HEK293 (cell line): ENCODE measurements around the gene PADI2.

Experiments used
- CTCF ChIA-PET: fragments of 350-600 bp; formaldehyde crosslinking; extraction: SDS; loops from one replicate; lab custom pipeline; 2021; ENCODE audit warnings: antibody characterized with exemption; lab: Yijun Ruan, JAX
- POLR2A ChIA-PET: fragments of 300-600 bp; formaldehyde crosslinking; extraction: SDS; loops from one replicate; lab custom pipeline; 2020; ENCODE audit warnings: antibody characterized with exemption, inconsistent platforms; lab: Yijun Ruan, JAX
- H3K27ac ChIP-seq: fragments of 200-500 bp; sonication (Bioruptor generic); 2 replicates; pipeline ENCODE4 v1.5.1; 2014; ENCODE audit warnings: low read depth, low read length, control low read depth, inconsistent platforms; ENCODE audit errors: extremely low read depth
- H3K36me3 ChIP-seq, 2 experiments: fragments of 200-500 bp in 1 of 2; sonication (Bioruptor generic) in 1 of 2; 1 replicate in 1 of 2; 2 replicates in 1 of 2; pipeline ENCODE4 v1.5.1; 2014 to 2017; ENCODE audit warnings: inconsistent platforms in 2 of 2, low read length in 2 of 2; ENCODE audit not compliant: control insufficient read depth in 2 of 2, insufficient read depth in 1 of 2
- H3K4me1 ChIP-seq: fragments of 200-500 bp; sonication (Bioruptor generic); 2 replicates; pipeline ENCODE4 v1.5.1; 2014; ENCODE audit warnings: mild to moderate bottlenecking, low read length, inconsistent platforms; ENCODE audit not compliant: control insufficient read depth, insufficient read depth
- H3K4me3 ChIP-seq: 2 replicates; pipeline ENCODE4 v1.5.1; 2011; ENCODE audit warnings: low read depth, mild to moderate bottlenecking, control low read depth, low read length, moderate library complexity
- H3K9me3 ChIP-seq: fragments of 200-500 bp; sonication (Bioruptor generic); 2 replicates; pipeline ENCODE4 v1.5.1; 2014; ENCODE audit warnings: low read depth, low read length, inconsistent platforms; ENCODE audit not compliant: control insufficient read depth, insufficient read depth
- EGR2 ChIP-seq: fragments of 450-650 bp; formaldehyde crosslinking; IDR thresholded peaks from 2 replicates; pipeline ENCODE4 v1.5.1; 2016; ENCODE audit warnings: low read depth, missing biosample characterization, missing genetic modification characterization
- HOXD13 ChIP-seq: sonication (generic); formaldehyde crosslinking; IDR thresholded peaks from 2 replicates; pipeline ENCODE4 v1.8.0; 2022; ENCODE audit warnings: missing genetic modification reagents, borderline replicate concordance
- KLF17 ChIP-seq: fragments of 450-650 bp; formaldehyde crosslinking; IDR thresholded peaks from 2 replicates; pipeline ENCODE4 v1.5.1; 2016; ENCODE audit warnings: missing biosample characterization, missing genetic modification characterization
- KLF8 ChIP-seq: fragments of 450-650 bp; formaldehyde crosslinking; IDR thresholded peaks from 2 replicates; pipeline ENCODE4 v1.5.1; 2016; ENCODE audit warnings: missing biosample characterization, missing genetic modification characterization
- TRIM28 ChIP-seq: IDR thresholded peaks from 2 replicates; pipeline ENCODE4 v1.6.1; 2011; ENCODE audit warnings: low read length, control low read depth, borderline replicate concordance
- TSHZ1 ChIP-seq: fragments of 450-650 bp; formaldehyde crosslinking; IDR thresholded peaks from 2 replicates; pipeline ENCODE4 v1.5.1; 2016; ENCODE audit warnings: missing biosample characterization, missing genetic modification characterization, borderline replicate concordance
- ZBTB49 ChIP-seq: fragments of 450-650 bp; formaldehyde crosslinking; IDR thresholded peaks from 2 replicates; pipeline ENCODE4 v1.5.1; 2016; ENCODE audit warnings: missing biosample characterization, missing genetic modification characterization, low read depth
- ZFHX2 ChIP-seq: fragments of 450-650 bp; formaldehyde crosslinking; conservative IDR thresholded peaks from 2 replicates; pipeline ENCODE4 v1.5.1; 2016; ENCODE audit warnings: missing biosample characterization, missing genetic modification characterization
- ZNF10 ChIP-seq: fragments of 450-650 bp; formaldehyde crosslinking; IDR thresholded peaks from 2 replicates; pipeline ENCODE4 v1.5.1; 2017; ENCODE audit warnings: missing biosample characterization, missing genetic modification characterization
- ZNF114 ChIP-seq: fragments of 450-650 bp; formaldehyde crosslinking; IDR thresholded peaks from 2 replicates; pipeline ENCODE4 v1.5.0; 2017; ENCODE audit warnings: missing biosample characterization, missing genetic modification characterization
- ZNF121 ChIP-seq: fragments of 450-650 bp; formaldehyde crosslinking; IDR thresholded peaks from 2 replicates; pipeline ENCODE4 v1.5.1; 2016; ENCODE audit warnings: missing biosample characterization, missing genetic modification characterization
- ZNF148 ChIP-seq: fragments of 450-650 bp; formaldehyde crosslinking; IDR thresholded peaks from 2 replicates; pipeline ENCODE4 v1.5.0; 2017; ENCODE audit warnings: missing biosample characterization, missing genetic modification characterization, borderline replicate concordance
- ZNF23 ChIP-seq: fragments of 450-650 bp; formaldehyde crosslinking; IDR thresholded peaks from 2 replicates; pipeline ENCODE4 v1.5.1; 2016; ENCODE audit warnings: missing biosample characterization, missing genetic modification characterization, borderline replicate concordance
- ZNF280C ChIP-seq: fragments of 450-650 bp; formaldehyde crosslinking; IDR thresholded peaks from 2 replicates; pipeline ENCODE4 v1.5.1; 2016; ENCODE audit warnings: missing biosample characterization, missing genetic modification characterization
- ZNF292 ChIP-seq: fragments of 450-650 bp; formaldehyde crosslinking; IDR thresholded peaks from 2 replicates; pipeline ENCODE4 v1.5.1; 2016; ENCODE audit warnings: low read depth, missing biosample characterization, missing genetic modification characterization, borderline replicate concordance
- ZNF311 ChIP-seq: fragments of 450-650 bp; formaldehyde crosslinking; IDR thresholded peaks from 2 replicates; pipeline ENCODE4 v1.5.1; 2017; ENCODE audit warnings: missing biosample characterization, missing genetic modification characterization, borderline replicate concordance
- ZNF501 ChIP-seq: fragments of 450-650 bp; formaldehyde crosslinking; IDR thresholded peaks from 2 replicates; pipeline ENCODE4 v1.5.1; 2016; ENCODE audit warnings: missing biosample characterization, missing genetic modification characterization
- ZNF664 ChIP-seq: fragments of 450-650 bp; formaldehyde crosslinking; IDR thresholded peaks from 2 replicates; pipeline ENCODE4 v1.5.1; 2016; ENCODE audit warnings: missing biosample characterization, missing genetic modification characterization
- ZSCAN5A ChIP-seq: fragments of 450-650 bp; formaldehyde crosslinking; IDR thresholded peaks from 2 replicates; pipeline ENCODE4 v1.5.1; 2016; ENCODE audit warnings: missing biosample characterization, missing genetic modification characterization

The PADI2 gene

GRCh38 chr1:17136936-17137335 is 17.7 kb upstream of the PADI2 start:
- Histone ChIP-seq H3K9me3 (no peaks in the 10 kb centered on the region), H3K27ac (no peak overlapping the region), H3K4me3 (no peak overlapping the region)
- ChIA-PET CTCF (interaction anchor here (0.9 to 2.4 kb wide), 3 partner anchors 11 to 234 kb away, joined by 3 to 10 read pairs (median 4); no protein-coding TSS in a partner anchor), POLR2A (no interaction called here)
- TF ChIP-seq ZNF664 (no peak), TRIM28 (no peak), TSHZ1 (no peak), ZNF280C (tag by site-specific recombination) (no peak), HOXD13 (no peak), ZBTB49 (no peak), ZNF23 (tag by site-specific recombination) (no peak)
- TF ChIP-seq, all 188 proteins: peak for 0
- Histone ChIP-seq H3K4me1 (no peaks in the 10 kb centered on the region), H3K36me3 (no peaks in the 10 kb centered on the region)

GRCh38 chr1:17136145-17136544 is 16.9 kb upstream of the PADI2 start:
- H3K4me3 ChIP-seq: no peak overlapping the region
- no peaks in the 10 kb centered on the region for H3K4me1 ChIP-seq
- CTCF ChIA-PET: interaction anchor here (1.0 to 1.3 kb wide), 2 partner anchors 10 to 126 kb away, joined by 4 to 6 read pairs; no protein-coding TSS in a partner anchor
- no peaks in the 10 kb centered on the region for H3K36me3 ChIP-seq
- no peak overlapping the region for H3K27ac ChIP-seq
- no peaks in the 10 kb centered on the region for H3K9me3 ChIP-seq
- POLR2A ChIA-PET: no interaction called here
- peak; percentile 75 for TF ChIP-seq EGR2 (tag by site-specific recombination)
- TF ChIP-seq ZFHX2: peak; percentile 51
- TF ChIP-seq ZNF292 (tag by site-specific recombination): no peak

- Histone ChIP-seq H3K27ac (no peak overlapping the region), H3K36me3 (no peaks in the 10 kb centered on the region), H3K4me1 (no peaks in the 10 kb centered on the region), H3K4me3 (no peak overlapping the region), H3K9me3 (no peaks in the 10 kb centered on the region)
- CTCF ChIA-PET: interaction anchor here (0.9 to 1.3 kb wide), 2 partner anchors 10 to 102 kb away, joined by 3 to 6 read pairs; no protein-coding TSS in a partner anchor
- POLR2A ChIA-PET: no interaction called here
- TF ChIP-seq KLF17 (tag by site-specific recombination) (no peak), ZNF501 (tag by site-specific recombination) (no peak), ZNF148 (tag by site-specific recombination) (no peak), ZNF121 (tag by site-specific recombination) (no peak), ZNF114 (tag by site-specific recombination) (no peak), KLF8 (tag by site-specific recombination) (no peak), ZSCAN5A (no peak), ZNF10 (no peak), ZNF311 (no peak)
Observed at GRCh38 chr1:17135530-17135929, 16.3 kb upstream of the PADI2 start.
